Erythroblast (primary cell): ENCODE results near the gene DNTTIP2.
"Not testable (repeated sequence)": the region's sequence is repeated elsewhere in the genome, so short reads cannot be mapped to it uniquely, and the experiment has no call there.

Experiments used
- DNase-seq, 2 experiments: peaks; one replicate each; lab custom pipeline; 2025; lab: John Stamatoyannopoulos, UW
- GATA1 ChIP-seq: IDR thresholded peaks from 2 replicates; pipeline ENCODE4 v1.6.1; 2011; ENCODE audit warnings: low read depth, mild to moderate bottlenecking, control low read depth, low read length, moderate library complexity
- POLR2A ChIP-seq: IDR thresholded peaks from 2 replicates; pipeline ENCODE4 v1.6.1; 2011; ENCODE audit warnings: mild to moderate bottlenecking, low read length

Gene DNTTIP2

DNA sequence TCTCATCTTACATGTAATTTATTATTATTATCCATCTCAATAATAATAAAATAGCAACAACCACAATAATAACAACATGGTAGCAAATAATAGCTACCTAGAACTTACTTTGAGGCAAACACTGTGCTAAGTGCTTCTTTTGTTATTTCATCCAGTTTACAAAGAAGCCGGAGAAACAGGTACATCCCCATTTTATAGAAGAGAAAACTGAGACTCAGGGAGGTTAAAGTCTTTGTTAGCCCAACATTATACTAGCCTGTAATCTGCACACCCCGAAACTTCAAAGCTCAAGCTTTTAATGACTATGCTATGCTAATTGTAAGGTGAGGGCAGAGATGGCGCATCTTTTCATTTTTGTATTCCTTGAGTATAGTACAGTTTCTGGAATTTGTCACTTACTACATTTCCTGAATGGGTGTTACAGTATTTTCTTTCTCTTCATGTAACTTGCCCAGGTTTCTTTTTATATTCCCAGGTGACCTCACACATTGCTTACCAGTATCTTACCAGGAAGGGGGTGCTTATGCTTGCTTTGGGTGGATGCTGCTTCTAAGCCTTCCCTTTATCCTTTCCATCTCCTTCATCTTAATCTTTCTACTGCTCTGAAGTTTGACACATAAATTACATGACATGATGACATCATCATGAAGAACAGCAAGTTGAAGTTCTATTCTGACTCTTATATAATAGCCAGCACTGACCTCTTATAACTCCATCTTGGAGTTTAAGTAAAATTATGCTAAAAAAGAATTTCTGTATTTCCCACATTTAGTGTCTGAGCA is 21.9 kb upstream of the DNTTIP2 start:
- DNase-seq, result peak in 1 of 2 experiments; percentile 10
- TF ChIP-seq POLR2A, result no peak
- TF ChIP-seq GATA1, result no peak

DNA sequence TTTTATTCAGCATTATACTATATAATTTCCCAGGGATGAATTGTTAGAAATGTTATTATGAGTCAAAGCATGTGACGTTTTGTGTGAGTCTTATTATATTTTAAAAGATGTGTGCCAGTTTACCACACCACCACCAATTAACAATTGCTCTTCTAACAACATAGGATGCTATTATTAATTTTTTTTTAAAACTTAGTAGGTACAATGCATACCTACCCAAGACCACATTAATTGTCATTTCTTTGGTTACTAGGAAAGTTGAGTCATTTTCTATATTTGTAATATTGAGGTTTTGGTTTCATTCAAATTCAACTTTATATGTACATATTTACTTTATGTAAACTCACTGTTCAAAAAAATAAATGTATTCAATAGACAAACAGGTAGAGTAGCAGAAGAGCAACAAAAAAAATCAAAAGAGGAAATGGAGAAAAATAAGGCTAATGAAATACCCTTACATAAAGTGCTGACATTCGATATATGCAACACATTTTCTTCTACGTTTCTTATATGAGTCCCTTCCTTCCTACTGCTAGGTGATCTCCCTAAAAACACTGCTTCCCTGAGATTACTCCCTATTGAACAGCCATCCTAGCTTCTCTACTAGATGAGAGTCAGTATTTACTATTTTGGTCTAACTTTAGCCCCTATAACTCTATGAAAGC is 20.7 kb upstream of the DNTTIP2 start:
- DNase-seq, result no peak
- TF ChIP-seq GATA1, result no peak

DNA sequence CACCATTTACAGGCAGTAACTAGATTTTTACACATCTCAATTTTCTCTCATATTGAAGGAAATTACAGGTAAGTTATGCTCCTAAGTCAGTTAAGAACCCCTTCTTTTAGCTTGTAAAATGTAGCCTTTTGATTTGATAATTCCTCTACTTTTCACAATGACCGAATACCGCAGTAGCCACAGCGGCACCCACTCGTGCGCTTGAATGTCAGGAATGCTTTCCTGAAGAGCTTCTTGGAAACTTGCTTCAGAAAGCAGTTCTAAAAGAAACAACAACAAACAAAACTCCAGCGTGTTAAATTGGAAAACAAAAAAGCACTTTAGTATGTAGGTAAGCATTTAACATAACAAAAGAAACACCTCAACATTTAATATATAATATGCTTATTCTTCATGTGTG is 9.9 kb upstream of the DNTTIP2 start:
- no peak for DNase-seq
- TF ChIP-seq GATA1 (no peak), POLR2A (no peak)

DNA sequence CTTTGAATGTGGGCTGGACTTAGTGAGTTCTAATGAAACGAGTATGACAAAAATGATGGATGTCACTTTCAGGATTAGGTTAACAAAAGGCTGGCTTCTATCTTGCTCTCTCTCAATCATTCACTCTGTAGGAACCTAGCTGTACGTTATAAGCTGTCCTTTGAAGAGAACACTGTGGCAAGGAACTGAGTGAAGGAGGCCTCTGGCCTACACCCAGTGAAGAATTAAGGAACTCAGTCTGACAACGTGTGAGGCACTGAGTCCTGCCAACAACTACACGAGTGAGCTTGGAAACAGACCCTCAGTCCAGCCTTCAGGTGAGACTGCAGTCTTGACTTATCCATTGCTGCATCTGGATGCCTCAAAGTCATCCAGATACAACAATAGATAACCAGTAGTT is 3.3 kb upstream of the DNTTIP2 start:
- no peak for TF ChIP-seq POLR2A
- TF ChIP-seq GATA1, result no peak
- DNase-seq, result no peak

DNA sequence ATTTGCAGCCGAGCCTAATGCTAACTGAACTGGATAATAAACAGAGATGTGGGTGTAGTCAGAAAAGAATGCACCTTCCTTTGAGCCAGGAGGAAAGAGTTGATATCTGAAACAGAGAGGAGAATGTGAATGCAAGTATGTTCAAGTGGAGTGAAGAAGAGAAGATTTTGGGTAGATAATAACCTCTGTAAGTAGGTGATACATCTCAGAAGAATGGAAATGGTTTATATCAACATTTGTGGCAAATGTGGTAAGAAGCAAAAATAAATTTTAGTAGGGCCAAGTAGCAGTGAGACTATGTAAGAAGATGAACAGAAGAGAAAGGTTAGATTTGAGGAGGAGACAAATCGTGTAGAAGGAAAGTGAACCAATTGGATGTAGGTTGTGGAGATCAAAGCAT is 1.7 kb upstream of the DNTTIP2 start:
- no peak for DNase-seq
- no peak for TF ChIP-seq GATA1
- no peak for TF ChIP-seq POLR2A

DNA sequence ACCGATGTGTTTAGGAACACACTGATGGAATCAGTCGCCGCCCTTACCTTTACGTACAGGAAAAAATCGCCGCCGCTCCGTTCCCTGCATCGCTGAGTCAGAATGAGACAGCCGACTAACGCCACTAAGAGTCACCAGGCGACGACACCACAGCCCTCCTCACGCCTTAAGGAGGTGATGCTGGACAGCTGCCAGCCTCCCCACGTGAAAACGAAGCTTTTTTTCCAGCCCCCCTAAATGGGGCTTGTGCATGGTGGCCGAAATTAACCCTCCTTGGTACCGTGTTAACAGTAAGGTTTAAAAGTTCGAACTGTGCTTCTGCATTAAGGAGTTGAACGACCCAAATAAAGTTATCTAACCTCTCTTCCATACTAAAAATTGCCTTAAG is 511 bp downstream of the DNTTIP2 start:
- peak; percentile 89 to 94 for DNase-seq
- TF ChIP-seq POLR2A (no peak), GATA1 (no peak)

DNA sequence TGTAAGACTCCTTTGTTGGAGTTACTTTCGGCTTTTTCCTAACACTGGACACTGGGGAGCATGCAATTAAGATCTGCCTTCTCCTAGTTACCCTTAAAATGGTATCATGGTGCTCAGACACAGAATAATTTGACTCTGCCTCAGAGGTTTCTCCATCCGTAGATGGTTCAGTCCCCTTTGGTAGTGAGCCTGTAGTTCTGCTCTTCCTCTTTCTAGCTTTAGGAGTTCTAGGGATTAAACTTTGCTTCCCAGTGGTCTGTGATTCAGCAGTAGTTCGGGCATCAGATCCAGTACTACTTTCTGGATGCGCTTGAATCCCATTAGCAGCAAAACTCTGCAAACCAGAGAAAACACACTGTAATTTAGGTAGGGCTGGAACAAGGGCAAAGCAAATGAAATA is 1.5 kb downstream of the DNTTIP2 start:
- no peak for TF ChIP-seq POLR2A
- TF ChIP-seq GATA1, result no peak
- DNase-seq, result no peak

DNA sequence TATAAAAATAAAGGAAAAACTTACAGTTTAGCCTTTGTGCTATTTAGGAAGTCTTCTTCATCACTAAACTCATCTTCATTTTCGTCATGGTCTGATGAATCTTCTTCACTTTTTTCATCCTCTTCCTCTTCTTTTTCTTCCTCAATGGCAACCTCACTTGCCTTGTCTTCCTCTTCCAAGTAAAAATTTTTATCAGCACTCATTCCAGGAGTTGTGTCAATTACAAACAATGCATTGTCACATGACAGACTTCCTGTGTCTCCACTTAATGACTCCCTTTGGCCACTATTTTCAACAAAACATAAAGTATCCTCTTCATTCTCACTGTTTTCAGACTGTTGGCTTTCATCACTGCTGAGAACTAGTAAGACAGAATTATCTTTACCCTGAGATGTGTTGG is 2.8 kb downstream of the DNTTIP2 start:
- TF ChIP-seq GATA1 (no peak), POLR2A (peak; percentile 17)
- DNase-seq, result no peak

DNA sequence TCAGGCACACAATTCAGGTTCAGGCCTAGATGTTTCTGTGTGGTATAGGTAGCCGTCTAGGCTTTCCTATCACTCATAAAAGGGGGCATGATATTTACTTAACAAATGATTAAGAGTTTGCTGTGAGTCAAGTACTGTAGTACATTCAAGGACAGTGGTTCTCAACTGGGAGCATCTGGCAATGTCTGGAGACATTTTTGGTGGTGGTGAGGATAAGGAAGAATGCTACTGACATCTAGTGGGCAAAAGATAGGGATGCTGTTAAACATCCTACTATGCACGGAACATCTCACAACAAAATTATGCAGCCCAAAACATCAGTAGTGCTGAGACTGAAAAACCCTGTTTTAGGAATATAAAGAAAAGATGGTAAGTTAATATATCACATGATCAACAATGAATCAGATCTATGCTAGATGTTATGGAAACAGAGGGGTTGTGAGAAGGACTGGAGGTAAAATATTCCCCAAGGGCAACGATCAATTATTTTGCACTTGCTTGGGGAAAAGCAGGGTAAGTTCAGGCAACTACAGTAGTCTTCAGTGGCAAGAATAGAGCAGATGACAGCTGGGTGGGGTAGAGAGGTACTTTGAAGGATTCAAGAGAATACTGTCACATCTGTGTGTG is 4.9 kb downstream of the DNTTIP2 start:
- peak; percentile 56 to 64 for DNase-seq

DNA sequence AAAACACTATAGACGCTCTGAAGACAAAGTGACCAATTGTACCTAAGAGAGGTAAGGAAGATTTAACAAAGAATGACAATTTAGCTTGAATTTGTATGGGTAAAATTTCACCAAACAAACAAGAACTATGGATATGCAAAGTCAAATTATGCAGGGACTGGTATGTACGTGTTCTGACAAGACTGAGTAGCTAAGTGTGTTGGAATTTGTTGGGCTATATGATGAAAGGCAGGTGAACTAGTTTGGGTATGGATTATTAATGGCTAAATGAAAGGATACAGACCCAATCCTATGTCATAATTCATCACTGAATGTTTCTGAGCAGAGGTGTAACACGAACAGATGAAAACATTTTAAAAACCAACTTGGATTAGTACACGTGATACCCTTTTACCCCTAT is 7.6 kb downstream of the DNTTIP2 start:
- DNase-seq, result no peak
- TF ChIP-seq GATA1, result no peak
- TF ChIP-seq POLR2A, result no peak

More for the DNA sequence above, 4.9 kb downstream of the DNTTIP2 start:
- TF ChIP-seq POLR2A (no peak), GATA1 (no peak)

DNA sequence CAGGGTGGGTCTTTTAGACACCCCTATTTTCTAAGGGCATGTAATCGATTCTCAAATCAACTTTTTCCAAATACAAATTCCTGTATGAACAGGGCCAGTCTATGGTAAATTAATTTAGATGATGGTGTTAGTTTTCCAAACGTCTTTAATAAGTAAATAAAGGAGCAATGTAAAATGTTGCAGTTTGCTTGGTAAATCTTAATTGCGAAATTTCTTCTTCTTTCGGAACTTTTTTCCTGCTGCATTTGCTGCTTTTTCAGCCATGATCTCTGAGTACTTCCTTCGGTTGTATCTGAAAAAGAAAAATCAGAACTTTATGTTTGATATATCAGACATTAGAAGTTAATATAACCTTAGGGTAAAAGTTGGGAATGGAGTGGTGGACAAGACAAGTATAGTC is 9.4 kb downstream of the DNTTIP2 start:
- TF ChIP-seq GATA1, result no peak
- TF ChIP-seq POLR2A, result no peak
- DNase-seq, result no peak

DNA sequence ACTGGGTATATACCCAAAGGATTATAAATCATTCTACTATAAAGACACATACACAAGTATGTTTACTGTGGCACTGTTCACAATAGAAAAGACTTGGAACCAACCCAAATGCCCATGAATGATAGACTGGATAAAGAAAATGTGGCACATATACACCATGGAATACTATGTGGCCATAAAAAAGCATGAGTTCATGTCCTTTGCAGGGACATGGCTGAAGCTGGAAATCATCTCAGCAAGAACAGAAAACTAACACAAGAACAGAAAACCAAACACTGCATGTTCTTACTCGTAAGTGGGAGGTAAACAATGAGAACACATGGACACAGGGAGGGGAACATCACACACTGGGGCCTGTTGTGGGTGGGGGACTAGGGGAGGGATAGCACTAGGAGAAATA is 10.5 kb downstream of the DNTTIP2 start:
- DNase-seq, result not testable (repeated sequence)

DNA sequence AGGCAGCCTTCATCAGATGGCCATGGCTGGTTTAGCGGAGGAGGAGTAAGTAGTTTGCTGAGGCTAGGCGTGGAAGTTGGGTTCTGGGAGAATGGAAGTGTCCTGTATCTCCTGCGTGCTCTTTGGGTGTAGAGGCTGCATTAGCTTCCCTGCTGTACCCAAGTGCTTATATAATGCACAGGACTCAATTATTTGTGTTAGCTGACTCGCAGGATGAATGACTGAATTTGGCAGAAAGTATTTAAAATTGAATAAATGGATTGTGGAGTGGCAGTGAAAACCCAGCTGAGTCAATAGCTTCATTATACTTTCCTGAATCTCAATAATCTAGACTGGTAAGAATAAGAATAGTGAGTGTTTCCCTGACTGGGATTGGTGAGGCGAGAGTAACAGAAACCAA is 13.8 kb downstream of the DNTTIP2 start:
- TF ChIP-seq POLR2A (no peak), GATA1 (no peak)

DNA sequence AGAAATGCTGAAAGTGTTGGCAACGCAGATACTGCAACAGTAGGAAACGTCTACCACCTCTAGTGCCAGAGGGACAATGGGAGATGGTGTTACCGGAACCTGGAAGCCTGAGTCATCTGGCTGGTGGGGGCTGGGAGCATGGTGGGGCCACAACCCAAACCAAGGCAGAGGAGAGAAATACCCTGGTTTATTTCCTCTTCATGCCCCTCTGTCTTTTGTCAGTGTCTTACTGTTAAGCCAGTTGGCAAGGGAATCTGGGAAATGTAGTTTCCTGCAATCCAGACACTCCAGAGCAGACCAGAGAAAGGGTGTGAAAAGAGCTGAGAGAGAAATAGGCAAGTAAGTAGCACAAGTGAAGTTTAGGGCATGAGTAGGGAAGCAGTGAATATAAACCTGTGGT is 14.8 kb downstream of the DNTTIP2 start:
- DNase-seq, result no peak
- TF ChIP-seq GATA1 (no peak), POLR2A (no peak)

More for the DNA sequence above, 13.8 kb downstream of the DNTTIP2 start:
- no peak for DNase-seq

DNA sequence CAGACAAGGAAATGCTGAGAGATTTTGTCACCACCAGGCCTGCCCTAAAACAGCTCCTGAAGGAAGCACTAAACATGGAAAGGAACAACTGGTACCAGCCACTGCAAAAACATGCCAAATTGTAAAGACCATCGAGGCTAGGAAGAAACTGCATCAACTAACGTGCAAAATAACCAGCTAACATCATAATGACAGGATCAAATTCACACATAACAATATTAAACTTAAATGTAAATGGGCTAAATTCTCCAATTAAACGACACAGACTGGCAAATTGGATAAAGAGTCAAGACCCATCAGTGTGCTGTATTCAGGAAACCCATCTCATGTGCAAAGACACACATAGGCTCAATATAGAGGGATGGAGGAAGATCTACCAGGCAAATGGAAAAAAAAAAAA is 21.4 kb downstream of the DNTTIP2 start:
- not testable (repeated sequence) for DNase-seq

DNA sequence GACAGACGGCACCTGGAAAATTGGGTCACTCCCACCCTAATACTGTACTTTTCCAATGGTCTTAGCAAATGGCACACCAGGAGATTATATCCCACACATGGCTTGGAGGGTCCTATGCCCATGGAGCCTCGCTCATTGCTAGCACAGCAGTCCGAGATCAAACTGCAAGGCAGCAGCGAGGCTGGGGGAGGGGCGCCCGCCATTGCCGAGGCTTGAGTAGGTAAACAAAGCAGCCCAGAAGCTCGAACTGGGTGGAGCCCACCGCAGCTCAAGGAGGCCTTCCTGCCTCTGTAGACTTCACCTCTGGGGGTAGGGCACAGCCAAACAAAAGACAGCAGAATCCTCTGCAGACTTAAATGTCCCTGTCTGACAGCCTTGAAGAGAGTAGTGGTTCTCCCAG is 23.0 kb downstream of the DNTTIP2 start:
- DNase-seq, result not testable (repeated sequence)
